Astrocyte (in vitro differentiated cells and primary cell): ENCODE data around the gene GPHN. TPM values are rescaled to one million over a fixed set of nuclear protein-coding genes. Genes with fewer than 3 reads are reported as not detected.
A peak's percentile ranks its signal among the peaks of the same experiment; 100 is the strongest.

ENCODE experiments used
- DNase-seq: peaks from one replicate; pipeline ENCODE4 v3.0.0-alpha.2; 2010; ENCODE audit warnings: low read depth
- FAIRE-seq: peaks from 2 replicates; lab custom pipeline; 2011; peaks lifted over from hg19 to GRCh38; lab: Jason Lieb, UNC
- H2AFZ ChIP-seq: 2 replicates; pipeline ENCODE4 v1.6.0; 2012; ENCODE audit warnings: low read depth, low read length, inconsistent platforms
- H3K27ac ChIP-seq: 2 replicates; pipeline ENCODE4 v1.5.1; 2011; ENCODE audit warnings: low read depth, low read length, inconsistent platforms
- H3K27me3 ChIP-seq: 2 replicates; pipeline ENCODE4 v1.6.0; 2011; ENCODE audit warnings: low read length, inconsistent platforms; ENCODE audit not compliant: insufficient read depth
- H3K36me3 ChIP-seq: 2 replicates; pipeline ENCODE4 v1.5.1; 2011; ENCODE audit warnings: low read length, inconsistent platforms; ENCODE audit not compliant: insufficient read depth
- H3K4me1 ChIP-seq: 2 replicates; pipeline ENCODE4 v1.5.1; 2011; ENCODE audit warnings: low read length, inconsistent platforms; ENCODE audit not compliant: insufficient read depth
- H3K4me2 ChIP-seq: 2 replicates; pipeline ENCODE4 v1.6.0; 2012; ENCODE audit warnings: low read length, inconsistent platforms
- H3K4me3 ChIP-seq: 2 replicates; pipeline ENCODE4 v1.5.1; 2011; ENCODE audit warnings: low read depth, mild to moderate bottlenecking, low read length, inconsistent platforms; ENCODE audit not compliant: insufficient read depth
- H3K79me2 ChIP-seq: 2 replicates; pipeline ENCODE4 v1.6.0; 2012; ENCODE audit warnings: mild to moderate bottlenecking, low read length, inconsistent platforms; ENCODE audit not compliant: insufficient read depth
- H3K9ac ChIP-seq: 2 replicates; pipeline ENCODE4 v1.6.0; 2012; ENCODE audit warnings: mild to moderate bottlenecking, low read length, inconsistent platforms
- H3K9me3 ChIP-seq: 2 replicates; pipeline ENCODE4 v1.5.1; 2012; ENCODE audit warnings: low read depth, mild to moderate bottlenecking, low read length, inconsistent platforms; ENCODE audit not compliant: insufficient read depth
- H4K20me1 ChIP-seq: 2 replicates; pipeline ENCODE4 v1.6.0; 2012; ENCODE audit warnings: low read length, inconsistent platforms; ENCODE audit not compliant: insufficient read depth
- H3K27ac Mint-ChIP-seq: one replicate; pipeline ENCODE4 v1.8.0; 2021; ENCODE audit warnings: mild to moderate bottlenecking, mixed read lengths; ENCODE audit not compliant: unreplicated experiment
- H3K27me3 Mint-ChIP-seq: one replicate; pipeline ENCODE4 v1.8.0; 2021; ENCODE audit warnings: low read depth, mixed read lengths; ENCODE audit not compliant: unreplicated experiment
- H3K36me3 Mint-ChIP-seq: one replicate; pipeline ENCODE4 v1.8.0; 2021; ENCODE audit warnings: low read depth, mixed read lengths; ENCODE audit not compliant: unreplicated experiment
- H3K4me1 Mint-ChIP-seq: one replicate; pipeline ENCODE4 v1.8.0; 2021; ENCODE audit warnings: low read depth, mixed read lengths; ENCODE audit not compliant: unreplicated experiment
- H3K4me3 Mint-ChIP-seq: one replicate; pipeline ENCODE4 v1.8.0; 2021; ENCODE audit warnings: mild to moderate bottlenecking, moderate library complexity, mixed read lengths; ENCODE audit not compliant: unreplicated experiment
- H3K9me3 Mint-ChIP-seq: one replicate; pipeline ENCODE4 v1.8.0; 2021; ENCODE audit warnings: mild to moderate bottlenecking, mixed read lengths; ENCODE audit not compliant: unreplicated experiment
- CTCF ChIP-seq: IDR thresholded peaks from 2 replicates; pipeline ENCODE4 v1.5.1; 2011; ENCODE audit warnings: low read depth, mild to moderate bottlenecking, inconsistent platforms, low read length, moderate library complexity; ENCODE audit not compliant: insufficient read depth
- EZH2 ChIP-seq: IDR thresholded peaks from 2 replicates; pipeline ENCODE4 v1.6.1; 2012; ENCODE audit warnings: mild to moderate bottlenecking, low read length, inconsistent platforms; ENCODE audit not compliant: insufficient read depth
- total RNA-seq: library from RNA; stranded (reverse); gene quantifications from 2 replicates; pipeline ENCODE4 v1.2.1, GENCODE V29; 2021

GPHN gene
- total RNA-seq, 1 donor from 2014 or later, result 6.9 TPM

GRCh38 chr14:66623838-66624237 is 115.9 kb downstream of the GPHN start:
- DNase-seq (no peak), FAIRE-seq (no peak)
- Histone ChIP-seq H3K9ac (no peak overlapping the region), H2AFZ (no peak overlapping the region), H4K20me1 (peaks cover 6% of the 10 kb centered on the region), H3K36me3 (no peaks in the 10 kb centered on the region), H3K4me1 (no peaks in the 10 kb centered on the region), H3K4me2 (no peak overlapping the region), H3K79me2 (no peaks in the 10 kb centered on the region), H3K27me3 (no peaks in the 10 kb centered on the region), H3K4me3 (no peak overlapping the region), H3K27ac (no peak overlapping the region), H3K9me3 (no peaks in the 10 kb centered on the region)
- H3K27ac Mint-ChIP-seq, result no peak overlapping the region
- H3K27me3 Mint-ChIP-seq, result no peaks in the 10 kb centered on the region
- peaks cover 5% of the 10 kb centered on the region for H3K36me3 Mint-ChIP-seq
- H3K9me3 Mint-ChIP-seq, result no peaks in the 10 kb centered on the region
- no peaks in the 10 kb centered on the region for H3K4me1 Mint-ChIP-seq
- TF ChIP-seq CTCF, result no peak
- TF ChIP-seq EZH2, result no peak
- no peak overlapping the region for H3K4me3 Mint-ChIP-seq

GRCh38 chr14:66624336-66624937 is 116.5 kb downstream of the GPHN start:
- no peak overlapping the region for H3K27ac Mint-ChIP-seq
- no peak overlapping the region for H3K27ac ChIP-seq

More at GRCh38 chr14:66624336-66624937, 116.5 kb downstream of the GPHN start:
- DNase-seq (peak; percentile 36), FAIRE-seq (no peak)
- Histone ChIP-seq H3K4me1 (no peaks in the 10 kb centered on the region), H3K4me2 (no peak overlapping the region), H3K9ac (no peak overlapping the region), H2AFZ (no peak overlapping the region), H3K36me3 (no peaks in the 10 kb centered on the region), H4K20me1 (peaks cover 6% of the 10 kb centered on the region), H3K27me3 (no peaks in the 10 kb centered on the region), H3K79me2 (no peaks in the 10 kb centered on the region), H3K4me3 (no peak overlapping the region), H3K9me3 (no peaks in the 10 kb centered on the region)
- H3K9me3 Mint-ChIP-seq, result no peaks in the 10 kb centered on the region
- TF ChIP-seq EZH2, result no peak
- peak; percentile 77 for TF ChIP-seq CTCF
- peaks cover 5% of the 10 kb centered on the region for H3K36me3 Mint-ChIP-seq
- H3K27me3 Mint-ChIP-seq, result no peaks in the 10 kb centered on the region
- H3K4me3 Mint-ChIP-seq, result no peak overlapping the region
- no peaks in the 10 kb centered on the region for H3K4me1 Mint-ChIP-seq
